Lung (tissue), 12 donors: ENCODE data around the gene TMEM167B. TPM values are rescaled to one million over a fixed set of nuclear protein-coding genes. Genes with fewer than 3 reads are reported as not detected.
A peak's percentile ranks its signal among the peaks of the same experiment; 100 is the strongest.

Experiments
- ATAC-seq: fragments of 200-7000 bp; cut with Tn5 transposase; one replicate; pipeline ENCODE4 v1.9.1; 2020; ENCODE audit warnings: moderate number of reproducible peaks; ENCODE audit not compliant: insufficient read depth, low FRiP score
- DNase-seq, 3 donors: peaks; one replicate each; pipeline ENCODE4 v3.0.0-alpha.2; 2013 to 2017
- H3K27ac ChIP-seq, 2 donors: one replicate each; pipeline ENCODE4 v1.5.1; 2013; ENCODE audit warnings: mild to moderate bottlenecking in 2 of 2, moderate library complexity in 2 of 2, control low read depth in 1 of 2, inconsistent platforms in 1 of 2, low read depth in 1 of 2, low read length in 1 of 2
- H3K27me3 ChIP-seq, 3 donors: one replicate each; pipeline ENCODE4 v1.5.1; 2013; ENCODE audit warnings: low read length in 2 of 3; ENCODE audit not compliant: control insufficient read depth in 3 of 3, insufficient read depth in 3 of 3
- H3K36me3 ChIP-seq, 4 donors: one replicate each; pipeline ENCODE4 v1.5.1; 2013; ENCODE audit warnings: low read length in 4 of 4, mild to moderate bottlenecking in 1 of 4, moderate library complexity in 1 of 4; ENCODE audit not compliant: control insufficient read depth in 4 of 4, insufficient read depth in 4 of 4
- H3K4me1 ChIP-seq, 5 donors: one replicate each; pipeline ENCODE4 v1.5.1; 2013; ENCODE audit warnings: low read length in 5 of 5, mild to moderate bottlenecking in 2 of 5, moderate library complexity in 1 of 5; ENCODE audit not compliant: control insufficient read depth in 5 of 5, insufficient read depth in 5 of 5
- H3K4me3 ChIP-seq: one replicate; pipeline ENCODE4 v1.5.1; 2013; ENCODE audit warnings: mild to moderate bottlenecking, control low read depth, moderate library complexity
- H3K9ac ChIP-seq, 2 donors: one replicate each; pipeline ENCODE4 v1.5.1; 2013; ENCODE audit warnings: low read length in 2 of 2, control low read depth in 1 of 2; ENCODE audit not compliant: insufficient read depth in 1 of 2
- H3K9me3 ChIP-seq, 4 donors: one replicate each; pipeline ENCODE4 v1.5.1; 2013; ENCODE audit warnings: low read length in 3 of 4, mild to moderate bottlenecking in 1 of 4, moderate library complexity in 1 of 4; ENCODE audit not compliant: control insufficient read depth in 4 of 4, insufficient read depth in 3 of 4
- WGBS, 2 donors: extraction: QIAGEN DNeasy Blood & Tissue Kit; methylation state at CpG; one replicate each; pipeline ENCODE4 v1.1.7; 2013; 5-methylcytosine and 5-hydroxymethylcytosine counted together
- polyA plus RNA-seq, 2 donors: library from polyadenylated mRNA; stranded (reverse); fragments of 200-250 nt; gene quantifications; one replicate each; pipeline ENCODE4 v1.2.1, GENCODE V29; 2013
- total RNA-seq, 2 donors: library from RNA; depleted of rRNA in 1 of 2; stranded (reverse); fragments of >200 nt in 1 of 2; gene quantifications; one replicate each; pipeline ENCODE4 v1.2.1, GENCODE V29; 2014 to 2021
- TF ChIP-seq, protein P1 (sequence below): IDR thresholded peaks from 2 replicates; pipeline ENCODE4 v1.5.1; 2012; ENCODE audit warnings: mild to moderate bottlenecking; ENCODE audit errors: control extremely low read depth, extremely low read depth
- donor health status: control.
- donor health status: control.
- donor health status: Bipolar disorder and iron deficiency.
- donor health status: healthy.
- donor health status: DM: yes; HTN: yes; CAD: no.

TMEM167B gene
- total and polyA plus RNA-seq, 4 donors: 22.5 to 44.6 (median 35.6) TPM

DNA sequence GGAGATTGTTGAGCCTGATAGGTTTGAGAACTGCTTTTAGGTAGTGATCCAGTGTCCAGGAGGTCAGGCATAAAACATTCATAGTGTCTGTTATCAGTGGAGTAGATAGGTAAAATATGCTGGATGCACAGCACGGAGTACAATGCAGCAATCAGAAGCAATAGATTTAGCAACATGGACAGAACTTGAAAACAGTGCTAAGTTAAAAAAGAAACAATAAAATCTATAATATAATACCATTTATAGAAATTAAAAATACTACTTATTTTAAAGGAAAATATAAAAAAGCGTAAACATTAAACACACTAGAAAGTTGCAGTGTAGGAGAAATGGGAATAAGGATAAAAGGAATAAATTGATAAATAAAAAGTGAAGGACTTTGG is 11.3 kb upstream of the TMEM167B start:
- Histone ChIP-seq H3K4me1 (peaks cover 0 to 9% (median 0%) of the 10 kb centered on the region in 5 donors), H3K27me3 (peaks cover 0 to 2% (median 0%) of the 10 kb centered on the region in 3 donors), H3K27ac (no peak overlapping the region), H3K9me3 (no peaks in the 10 kb centered on the region), H3K36me3 (no peaks in the 10 kb centered on the region), H3K9ac (no peak overlapping the region), H3K4me3 (no peak overlapping the region)
- ATAC-seq: no peak
- TF ChIP-seq, protein P1, sequence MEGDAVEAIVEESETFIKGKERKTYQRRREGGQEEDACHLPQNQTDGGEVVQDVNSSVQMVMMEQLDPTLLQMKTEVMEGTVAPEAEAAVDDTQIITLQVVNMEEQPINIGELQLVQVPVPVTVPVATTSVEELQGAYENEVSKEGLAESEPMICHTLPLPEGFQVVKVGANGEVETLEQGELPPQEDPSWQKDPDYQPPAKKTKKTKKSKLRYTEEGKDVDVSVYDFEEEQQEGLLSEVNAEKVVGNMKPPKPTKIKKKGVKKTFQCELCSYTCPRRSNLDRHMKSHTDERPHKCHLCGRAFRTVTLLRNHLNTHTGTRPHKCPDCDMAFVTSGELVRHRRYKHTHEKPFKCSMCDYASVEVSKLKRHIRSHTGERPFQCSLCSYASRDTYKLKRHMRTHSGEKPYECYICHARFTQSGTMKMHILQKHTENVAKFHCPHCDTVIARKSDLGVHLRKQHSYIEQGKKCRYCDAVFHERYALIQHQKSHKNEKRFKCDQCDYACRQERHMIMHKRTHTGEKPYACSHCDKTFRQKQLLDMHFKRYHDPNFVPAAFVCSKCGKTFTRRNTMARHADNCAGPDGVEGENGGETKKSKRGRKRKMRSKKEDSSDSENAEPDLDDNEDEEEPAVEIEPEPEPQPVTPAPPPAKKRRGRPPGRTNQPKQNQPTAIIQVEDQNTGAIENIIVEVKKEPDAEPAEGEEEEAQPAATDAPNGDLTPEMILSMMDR: no peak
- WGBS, 2 donors: 94 to 99% methylated on average over 2 of the region's 2 CpGs
- no peak for DNase-seq

DNA sequence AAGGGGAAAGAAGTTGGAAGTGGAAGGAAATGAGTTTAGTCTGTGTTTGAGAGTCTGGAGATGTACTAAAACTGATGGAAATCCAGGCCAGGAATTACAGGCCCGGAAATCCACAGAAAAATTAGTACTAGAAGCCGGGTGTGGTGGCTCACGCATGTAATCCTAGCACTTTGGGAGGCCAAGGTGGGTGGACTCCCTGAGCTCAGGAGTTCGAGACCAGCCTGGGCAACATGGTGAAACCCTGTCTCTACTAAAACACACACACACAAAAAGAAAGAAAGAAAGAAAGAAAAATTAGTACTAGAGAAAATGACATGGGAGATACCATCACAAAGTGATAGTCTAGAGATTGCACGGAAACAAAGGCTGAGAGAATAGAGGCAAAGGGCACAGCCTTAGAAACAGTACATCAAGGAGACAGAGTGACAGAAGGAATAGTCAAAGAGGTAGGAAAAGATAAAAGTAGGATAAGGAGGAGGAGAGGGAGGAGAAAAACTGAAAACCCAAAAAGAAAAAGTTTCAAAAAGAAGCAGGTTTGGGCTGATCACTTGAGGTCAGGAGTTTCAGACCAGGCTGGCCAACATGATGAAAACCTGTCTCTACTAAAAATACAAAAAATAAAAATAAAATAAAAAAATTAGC is 10.0 kb upstream of the TMEM167B start:
- 72 to 84% methylated on average over 5 of the region's 5 CpGs for WGBS, 2 donors

DNA sequence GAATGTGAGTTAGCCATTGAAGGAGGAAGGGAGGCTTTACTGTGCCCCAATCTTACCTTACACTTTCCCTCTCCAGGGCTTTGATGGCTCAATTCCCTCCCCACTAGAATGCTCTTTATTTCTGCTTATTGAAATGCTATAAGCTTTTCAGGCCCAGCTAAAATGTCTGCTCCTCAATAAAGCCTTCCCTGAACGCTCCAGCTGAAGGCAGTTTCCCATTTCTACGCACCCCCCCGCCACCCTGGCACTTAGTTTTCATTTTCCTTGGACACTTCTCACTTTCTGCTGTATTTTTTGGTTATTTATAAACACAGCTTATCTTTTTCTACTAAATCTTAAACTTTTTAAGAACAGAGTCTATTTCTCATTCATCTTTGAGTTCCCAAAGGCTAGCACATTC is 7.1 kb upstream of the TMEM167B start:
- DNase-seq (no peak), ATAC-seq (no peak)
- TF ChIP-seq, protein P1: no peak
- H3K4me3 ChIP-seq: no peak overlapping the region
- no peak overlapping the region for H3K9ac ChIP-seq
- H3K27me3 ChIP-seq: no peaks in the 10 kb centered on the region
- no peak overlapping the region for H3K27ac ChIP-seq
- H3K9me3 ChIP-seq: no peaks in the 10 kb centered on the region
- H3K36me3 ChIP-seq: no peaks in the 10 kb centered on the region
- no peaks in the 10 kb centered on the region for H3K4me1 ChIP-seq
- 89 to 91% methylated on average over 3 of the region's 3 CpGs for WGBS, 2 donors

More for the DNA sequence above, 10.0 kb upstream of the TMEM167B start:
- no peak overlapping the region for H3K4me3 ChIP-seq
- no peaks in the 10 kb centered on the region for H3K36me3 ChIP-seq
- H3K27ac ChIP-seq: peak overlapping the region in 1 of 2 donors; percentile 68
- DNase-seq: no peak
- no peaks in the 10 kb centered on the region for H3K4me1 ChIP-seq
- ATAC-seq: no peak
- TF ChIP-seq, protein P1: no peak
- peaks cover 0 to 2% (median 0%) of the 10 kb centered on the region in 3 donors for H3K27me3 ChIP-seq
- H3K9me3 ChIP-seq: no peaks in the 10 kb centered on the region
- no peak overlapping the region for H3K9ac ChIP-seq

GRCh38 chr1:109083923-109084322 is 6.6 kb upstream of the TMEM167B start:
- 57 to 59% methylated on average over 1 of the region's 1 CpG for WGBS, 2 donors
- Histone ChIP-seq H3K27ac (no peak overlapping the region), H3K36me3 (no peaks in the 10 kb centered on the region), H3K4me1 (no peaks in the 10 kb centered on the region), H3K9ac (no peak overlapping the region), H3K27me3 (no peaks in the 10 kb centered on the region), H3K4me3 (no peak overlapping the region), H3K9me3 (no peaks in the 10 kb centered on the region)
- TF ChIP-seq, protein P1: no peak
- DNase-seq: no peak
- ATAC-seq: no peak
